KMS-11 (cell line): Measurements from ENCODE around the gene RAB11FIP4.

ENCODE experiments used
- H2AFZ ChIP-seq: fragments of 200-600 bp; sonication (generic); 2 replicates; pipeline ENCODE4 v1.6.1; 2016; ENCODE audit warnings: antibody characterized with exemption, mixed run types, low read depth
- H3K27ac ChIP-seq: fragments of 200-600 bp; sonication (generic); 2 replicates; pipeline ENCODE4 v1.6.1; 2016; ENCODE audit warnings: mild to moderate bottlenecking, mixed run types
- H3K27me3 ChIP-seq: fragments of 200-600 bp; sonication (generic); 2 replicates; pipeline ENCODE4 v1.6.1; 2017; ENCODE audit warnings: mild to moderate bottlenecking, low read depth, mixed run types, moderate library complexity; ENCODE audit not compliant: insufficient read depth
- H3K36me3 ChIP-seq: fragments of 200-600 bp; sonication (generic); 2 replicates; pipeline ENCODE4 v1.6.1; 2017; ENCODE audit warnings: mild to moderate bottlenecking, mixed run types; ENCODE audit not compliant: insufficient read depth
- H3K4me1 ChIP-seq: fragments of 200-600 bp; sonication (generic); 2 replicates; pipeline ENCODE4 v1.6.1; 2016; ENCODE audit warnings: mild to moderate bottlenecking, low read depth, mixed run types; ENCODE audit not compliant: poor library complexity, severe bottlenecking
- H3K4me2 ChIP-seq: fragments of 200-600 bp; sonication (generic); 2 replicates; pipeline ENCODE4 v1.7.0; 2016; ENCODE audit warnings: mild to moderate bottlenecking, mixed run types
- H3K4me3 ChIP-seq: fragments of 200-600 bp; sonication (generic); IDR thresholded peaks from 2 replicates; pipeline ENCODE4 v1.6.1; 2017; ENCODE audit warnings: low read depth, low read length, mixed read lengths; ENCODE audit not compliant: insufficient read depth
- H3K79me2 ChIP-seq: fragments of 200-600 bp; sonication (generic); 2 replicates; pipeline ENCODE4 v1.6.1; 2016; ENCODE audit warnings: low read depth, mixed run types; ENCODE audit not compliant: insufficient read depth
- H3K9ac ChIP-seq: fragments of 200-600 bp; sonication (generic); 2 replicates; pipeline ENCODE4 v1.6.1; 2016; ENCODE audit warnings: mild to moderate bottlenecking, mixed run types
- H4K20me1 ChIP-seq: fragments of 200-600 bp; sonication (generic); 2 replicates; pipeline ENCODE4 v1.6.1; 2016; ENCODE audit warnings: mild to moderate bottlenecking, mixed run types; ENCODE audit not compliant: insufficient read depth
- CTCF ChIP-seq: fragments of 200-600 bp; sonication (generic); conservative IDR thresholded peaks from 2 replicates; pipeline ENCODE4 v1.6.1; 2017; ENCODE audit warnings: low read depth, mild to moderate bottlenecking, antibody characterized with exemption, low read length, moderate library complexity, mixed read lengths

Gene RAB11FIP4

GRCh38 chr17:31357091-31357490 lies 34.4 kb upstream of the RAB11FIP4 start:
- Histone ChIP-seq H3K4me2 (no peak overlapping the region), H3K36me3 (no peaks in the 10 kb centered on the region), H3K9ac (no peak overlapping the region)

GRCh38 chr17:31357839-31358394 lies 33.6 kb upstream of the RAB11FIP4 start:
- Histone ChIP-seq H3K4me2 (no peak overlapping the region), H2AFZ (no peak overlapping the region), H3K4me1 (no peaks in the 10 kb centered on the region), H3K9ac (no peak overlapping the region), H4K20me1 (no peaks in the 10 kb centered on the region), H3K27ac (no peak overlapping the region), H3K27me3 (no peaks in the 10 kb centered on the region), H3K36me3 (no peaks in the 10 kb centered on the region), H3K79me2 (no peaks in the 10 kb centered on the region), H3K4me3 (no peak overlapping the region)
- no peak for TF ChIP-seq CTCF

More at GRCh38 chr17:31357091-31357490, 34.4 kb upstream of the RAB11FIP4 start:
- Histone ChIP-seq H3K4me1 (no peaks in the 10 kb centered on the region), H3K27ac (no peak overlapping the region), H3K4me3 (no peak overlapping the region), H3K79me2 (no peaks in the 10 kb centered on the region), H3K27me3 (no peaks in the 10 kb centered on the region), H4K20me1 (no peaks in the 10 kb centered on the region), H2AFZ (no peak overlapping the region)
- no peak for TF ChIP-seq CTCF

DNA sequence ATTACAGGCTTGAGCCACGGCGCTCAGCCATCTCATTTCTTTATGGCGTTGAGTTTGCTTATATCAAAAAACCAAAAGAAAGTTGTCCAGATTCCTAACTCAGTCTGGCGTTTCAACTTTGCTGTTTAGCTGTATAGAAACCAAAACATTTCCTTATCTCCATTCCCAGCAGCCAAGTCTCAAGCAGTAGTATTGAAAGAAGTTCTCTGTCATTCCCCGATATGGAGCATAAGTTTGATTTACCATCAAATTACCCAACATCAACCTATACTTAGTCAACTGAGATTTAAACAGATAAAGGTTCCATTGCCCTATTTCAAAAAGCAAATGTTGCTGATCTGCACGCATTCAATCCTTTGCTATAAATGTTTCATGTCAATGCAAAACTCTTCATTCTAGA lies 27.5 kb upstream of the RAB11FIP4 start:
- no peak overlapping the region for H3K4me2 ChIP-seq
- H3K27me3 ChIP-seq: no peaks in the 10 kb centered on the region
- no peaks in the 10 kb centered on the region for H3K4me1 ChIP-seq
- no peaks in the 10 kb centered on the region for H4K20me1 ChIP-seq
- H3K4me3 ChIP-seq: no peak overlapping the region
- no peak overlapping the region for H3K27ac ChIP-seq
- H3K9ac ChIP-seq: no peak overlapping the region
- no peak overlapping the region for H2AFZ ChIP-seq
- no peak for TF ChIP-seq CTCF
- H3K36me3 ChIP-seq: no peaks in the 10 kb centered on the region
- no peaks in the 10 kb centered on the region for H3K79me2 ChIP-seq

GRCh38 chr17:31366088-31366487 lies 25.4 kb upstream of the RAB11FIP4 start:
- no peak for TF ChIP-seq CTCF
- Histone ChIP-seq H3K27ac (no peak overlapping the region), H3K4me1 (no peaks in the 10 kb centered on the region), H3K36me3 (no peaks in the 10 kb centered on the region), H4K20me1 (no peaks in the 10 kb centered on the region), H3K27me3 (no peaks in the 10 kb centered on the region), H2AFZ (no peak overlapping the region), H3K79me2 (no peaks in the 10 kb centered on the region), H3K9ac (no peak overlapping the region), H3K4me2 (no peak overlapping the region), H3K4me3 (no peak overlapping the region)
